GM18499 (cell line): ENCODE data around the gene THOC5.
"Not testable (repeated sequence)": the region's sequence is repeated elsewhere in the genome, so short reads cannot be mapped to it uniquely, and the experiment has no call there.

Experiments used
- ATAC-seq: cut with Tn5 transposase; IDR thresholded peaks from one replicate; pipeline ENCODE4 v1.9.1; 2021; ENCODE audit warnings: moderate number of reproducible peaks; ENCODE audit not compliant: insufficient read depth, unreplicated experiment

Gene THOC5

GRCh38 chr22:29553351-29554224, at the start of gene THOC5:
Gene THOC5 (minus strand): TSS chr22:29553757. CDS start chr22:29549147, 4,610 bp downstream.
- ATAC-seq: peak; percentile 89

GRCh38 chr22:29598684-29599020, 45.1 kb upstream of the THOC5 start:
- no peak for ATAC-seq

DNA sequence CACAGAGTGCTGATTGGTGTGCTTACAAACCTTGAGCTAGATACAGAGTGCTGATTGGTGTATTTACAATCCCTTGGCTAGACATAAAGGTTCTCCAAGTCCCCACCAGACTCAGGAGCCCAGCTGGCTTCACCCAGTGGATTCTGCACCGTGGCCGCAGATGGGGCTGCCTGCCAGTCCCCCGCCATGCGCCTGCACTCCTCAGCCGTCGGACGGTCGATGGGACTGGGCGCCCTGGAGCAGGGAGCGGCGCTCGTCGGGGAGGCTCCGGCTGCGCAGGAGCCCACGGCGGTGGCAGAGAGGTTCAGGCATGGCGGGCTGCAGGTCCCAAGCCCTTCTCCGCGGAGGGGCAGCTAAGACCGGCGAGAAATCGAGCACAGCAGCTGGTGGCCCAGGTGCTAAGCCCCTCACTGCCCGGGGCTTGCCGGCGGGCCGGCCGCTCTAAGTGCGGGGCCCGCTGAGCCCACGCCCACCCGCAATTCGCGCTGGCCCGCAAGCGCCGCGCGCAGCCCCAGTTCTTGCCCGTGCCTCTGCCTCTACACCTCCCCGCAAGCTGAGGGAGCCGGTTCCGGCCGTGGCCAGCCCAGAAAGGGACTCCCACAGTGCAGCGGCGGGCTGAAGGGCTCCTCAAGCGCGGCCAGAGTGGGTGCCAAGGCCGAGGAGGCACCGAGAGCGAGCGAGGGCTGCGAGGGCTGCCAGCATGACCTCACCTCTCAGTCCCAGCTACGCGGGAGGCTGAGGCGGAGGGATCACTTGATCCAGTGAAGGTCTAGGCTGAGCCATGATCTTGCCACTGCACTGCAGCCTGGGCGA, 44.5 kb upstream of the THOC5 start:
- ATAC-seq: not testable (repeated sequence)

GRCh38 chr22:29596408-29596807, 42.9 kb upstream of the THOC5 start:
- no peak for ATAC-seq

DNA sequence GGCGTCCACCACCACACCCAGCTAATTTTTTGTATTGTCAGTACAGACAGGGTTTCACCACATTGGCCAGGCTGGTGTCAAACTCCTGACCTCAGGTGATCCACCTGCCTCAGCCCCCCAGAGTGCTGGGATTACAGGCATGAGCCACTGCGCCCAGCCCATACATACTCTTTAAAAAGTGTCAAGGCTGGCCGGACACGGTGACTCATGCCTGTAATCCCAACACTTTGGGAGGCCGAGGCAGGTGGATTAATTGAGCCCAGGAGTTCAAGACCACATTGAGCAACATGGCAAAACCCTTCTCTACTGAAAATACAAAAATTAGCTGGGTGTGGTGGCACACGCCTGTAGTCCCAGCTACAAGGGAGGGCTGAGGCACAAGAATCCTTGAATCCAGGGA, 40.9 kb upstream of the THOC5 start:
- ATAC-seq: not testable (repeated sequence)

- no peak for ATAC-seq
Observed at GRCh38 chr22:29593923-29594322, 40.4 kb upstream of the THOC5 start.

GRCh38 chr22:29587938-29588699, 34.6 kb upstream of the THOC5 start:
- no peak for ATAC-seq

DNA sequence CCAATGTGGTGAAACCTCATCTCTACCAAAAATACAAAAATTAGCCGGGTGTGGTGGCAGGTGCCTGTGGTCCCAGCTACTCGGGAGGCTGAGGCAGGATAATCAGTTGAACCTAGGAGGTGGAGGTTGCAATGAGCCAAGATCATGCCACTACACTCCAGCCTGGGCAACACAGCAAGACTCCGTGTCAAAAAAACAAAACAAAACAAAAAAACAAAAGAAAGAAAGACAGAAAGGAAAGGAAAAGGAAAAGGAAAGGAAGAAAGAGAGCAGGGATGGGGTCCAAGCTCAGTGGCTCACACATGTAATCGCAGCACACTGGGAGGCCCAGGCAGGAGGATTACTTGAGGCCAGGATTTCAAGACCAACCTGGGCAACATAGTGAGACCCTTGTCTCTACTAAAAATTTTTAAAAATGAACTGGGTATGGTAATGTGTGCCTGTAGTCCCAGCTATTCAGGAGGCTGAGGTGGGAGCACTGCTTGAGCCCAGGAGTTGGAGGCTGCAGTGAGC, 32.7 kb upstream of the THOC5 start:
- ATAC-seq: not testable (repeated sequence)

DNA sequence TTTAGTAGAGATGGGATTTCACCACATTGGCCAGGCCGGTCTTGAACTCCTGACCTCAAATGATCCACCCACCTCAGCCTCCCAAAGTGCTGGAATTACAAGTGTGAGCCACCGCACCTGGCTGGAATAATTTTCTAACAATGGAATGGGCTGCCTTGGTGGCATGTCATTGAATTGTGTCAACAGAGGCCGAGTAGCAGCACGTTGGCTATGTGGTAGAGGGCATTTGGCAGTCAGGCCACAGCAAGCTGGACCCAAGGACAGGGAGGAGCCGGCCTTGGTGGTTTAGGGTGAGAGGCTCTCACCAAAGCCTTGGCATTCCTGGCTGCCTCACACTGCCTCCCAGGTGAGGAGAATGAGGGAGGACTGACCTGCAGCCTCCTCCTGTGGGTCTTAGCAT, 31.4 kb upstream of the THOC5 start:
- no peak for ATAC-seq

DNA sequence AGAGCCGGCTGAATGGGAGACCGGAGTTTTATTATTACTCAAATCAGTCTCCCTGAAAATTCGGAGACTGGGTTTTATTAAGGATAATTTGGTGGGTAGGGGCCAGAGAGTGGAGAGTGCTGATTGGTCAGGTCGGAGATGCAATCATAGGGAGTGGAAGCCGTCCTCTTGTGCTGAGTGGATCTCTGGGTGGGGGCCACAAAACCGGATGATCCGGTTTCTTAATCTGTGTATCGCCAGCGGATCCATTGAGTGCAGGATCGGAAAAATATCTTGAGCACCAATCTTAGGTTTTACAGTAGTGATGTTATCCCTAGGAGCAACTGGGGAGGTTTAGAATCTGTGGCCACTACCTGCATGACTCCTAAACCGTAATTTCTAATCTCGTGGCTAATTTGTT, 28.2 kb upstream of the THOC5 start:
- no peak for ATAC-seq

- no peak for ATAC-seq
Observed at GRCh38 chr22:29580200-29580810, 26.7 kb upstream of the THOC5 start.

DNA sequence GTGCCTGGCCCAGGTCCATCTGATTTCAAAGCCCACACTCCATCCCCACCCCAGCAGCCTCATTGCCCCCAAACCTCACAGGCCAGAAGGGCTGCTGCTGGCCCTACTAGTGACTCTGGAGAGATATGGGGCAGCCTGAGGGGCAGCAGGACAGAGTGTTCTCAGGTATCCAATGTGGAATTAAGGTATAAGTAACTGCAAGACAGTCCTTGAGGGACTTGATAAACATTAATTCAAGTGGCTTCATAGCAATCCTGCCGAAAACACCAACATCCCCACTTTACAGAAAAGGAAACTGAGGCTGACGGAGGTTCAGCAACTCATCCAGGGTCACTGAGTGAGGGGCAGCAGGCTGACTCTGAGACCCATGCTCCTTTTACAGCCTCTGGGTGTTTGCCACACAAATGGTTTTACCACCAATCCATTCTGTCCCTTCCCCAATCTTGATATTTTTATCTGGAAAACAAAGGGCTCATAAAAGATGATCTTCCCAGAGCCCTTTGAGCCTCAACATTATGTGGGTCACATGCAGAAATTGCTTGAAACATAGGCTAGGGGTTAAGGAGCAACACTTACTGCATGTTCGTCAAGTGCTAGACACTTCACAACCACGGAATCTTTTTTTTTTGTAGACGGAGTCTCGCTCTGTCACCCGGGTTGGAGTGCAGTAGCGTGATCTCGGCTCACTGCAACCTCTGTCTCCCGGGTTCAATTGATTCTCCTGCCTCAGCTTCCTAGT, 25.1 kb upstream of the THOC5 start:
- ATAC-seq: no peak

GRCh38 chr22:29574762-29575450, 21.3 kb upstream of the THOC5 start:
- ATAC-seq: no peak

DNA sequence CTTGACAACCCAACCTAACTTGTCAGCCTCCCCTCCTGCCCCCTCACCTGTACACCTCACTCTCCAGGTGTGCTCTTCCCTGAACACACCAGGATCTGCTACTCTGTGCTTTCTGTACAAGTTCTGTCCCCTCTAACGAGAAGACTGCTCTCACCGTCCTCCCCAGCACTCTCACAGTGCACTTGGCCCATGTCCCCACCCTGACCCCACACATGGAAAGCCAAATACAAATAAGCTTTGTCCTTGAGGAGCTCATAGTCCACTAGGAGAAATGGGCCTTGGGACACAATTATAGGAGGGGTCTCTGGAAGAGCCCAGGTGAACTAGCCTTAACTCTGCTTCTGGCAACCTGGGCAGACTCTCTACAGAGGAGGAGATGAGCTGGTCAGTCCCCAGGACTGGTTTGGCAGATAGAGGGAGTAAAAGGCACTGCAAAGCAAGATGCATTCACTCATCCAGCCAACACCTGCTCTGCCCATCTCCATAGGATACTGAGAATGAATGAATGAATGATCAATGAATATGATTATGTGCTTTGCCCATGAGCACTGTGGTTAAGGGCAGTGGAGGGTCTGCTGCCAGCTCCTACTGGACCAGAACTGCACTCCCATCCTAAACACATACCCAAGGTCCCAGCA, 17.5 kb upstream of the THOC5 start:
- ATAC-seq: no peak

DNA sequence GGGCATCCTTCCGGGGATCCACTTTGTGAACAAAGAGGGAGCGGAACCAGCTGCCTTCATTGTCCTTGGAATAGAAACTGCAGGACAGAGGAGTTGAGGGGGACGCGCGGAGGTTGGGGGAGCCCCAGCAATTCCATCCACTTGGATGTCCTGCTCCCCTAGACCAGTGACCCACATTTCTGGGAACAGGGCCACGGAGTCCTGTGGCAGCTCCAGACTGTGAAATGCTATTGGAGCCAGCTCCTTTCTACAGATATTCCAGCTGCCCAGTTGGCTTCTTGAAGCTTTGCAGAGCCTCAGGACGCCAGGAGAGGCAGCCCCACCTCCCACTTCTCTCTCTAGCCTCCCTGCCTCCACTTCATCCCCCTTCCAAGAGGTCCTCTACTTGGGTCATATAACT, 16.9 kb upstream of the THOC5 start:
- ATAC-seq: no peak

DNA sequence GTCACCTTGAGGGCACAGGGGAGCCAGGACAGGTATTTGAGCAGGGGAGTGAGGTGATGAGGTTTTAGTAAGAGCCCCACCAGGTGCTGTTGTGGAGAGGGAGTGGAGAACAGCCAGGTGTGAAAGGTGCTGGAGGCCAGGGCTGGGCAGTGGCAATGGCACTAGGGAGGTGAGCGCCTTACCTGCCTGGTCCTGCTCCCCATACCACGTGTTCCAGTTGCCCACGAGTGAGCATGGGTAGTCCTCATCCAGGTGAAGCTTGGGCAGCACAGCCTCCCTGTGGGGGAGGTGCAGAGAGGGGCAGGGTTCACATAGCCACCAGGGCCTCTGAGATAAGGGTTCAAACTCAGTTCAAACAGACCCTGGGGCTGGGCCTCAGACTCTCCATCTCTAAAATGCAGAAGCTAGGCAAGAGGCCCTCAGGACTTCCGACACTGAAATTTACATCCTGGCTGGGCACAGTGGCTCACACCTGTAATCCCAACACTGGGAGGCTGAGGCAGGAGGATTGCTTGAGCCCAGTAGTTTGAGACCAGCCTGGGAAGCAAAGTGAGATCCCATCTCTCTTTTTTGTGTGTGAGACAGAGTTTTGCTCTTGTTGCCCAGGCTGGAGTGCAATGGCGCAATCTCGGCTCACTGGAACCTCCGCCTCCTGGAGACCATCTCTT, 15.6 kb upstream of the THOC5 start:
- no peak for ATAC-seq

GRCh38 chr22:29567338-29567737, 13.8 kb upstream of the THOC5 start:
- ATAC-seq: no peak

- not testable (repeated sequence) for ATAC-seq
Observed at GRCh38 chr22:29566513-29566912, 13.0 kb upstream of the THOC5 start.
